Jurkat, Clone E6-1 (cell line): ENCODE measurements around the gene IFI6.
"Not testable (repeated sequence)": the region's sequence is repeated elsewhere in the genome, so short reads cannot be mapped to it uniquely, and the experiment has no call there.

ENCODE experiments used
- DNase-seq: peaks from one replicate; pipeline ENCODE4 v3.0.0-alpha.2; 2011; ENCODE audit warnings: low read depth, low spot score
- H3K4me3 ChIP-seq: 2 replicates; pipeline ENCODE4 v1.5.1; 2011; ENCODE audit warnings: mild to moderate bottlenecking, low read length, control low read depth, moderate library complexity

Gene IFI6

DNA sequence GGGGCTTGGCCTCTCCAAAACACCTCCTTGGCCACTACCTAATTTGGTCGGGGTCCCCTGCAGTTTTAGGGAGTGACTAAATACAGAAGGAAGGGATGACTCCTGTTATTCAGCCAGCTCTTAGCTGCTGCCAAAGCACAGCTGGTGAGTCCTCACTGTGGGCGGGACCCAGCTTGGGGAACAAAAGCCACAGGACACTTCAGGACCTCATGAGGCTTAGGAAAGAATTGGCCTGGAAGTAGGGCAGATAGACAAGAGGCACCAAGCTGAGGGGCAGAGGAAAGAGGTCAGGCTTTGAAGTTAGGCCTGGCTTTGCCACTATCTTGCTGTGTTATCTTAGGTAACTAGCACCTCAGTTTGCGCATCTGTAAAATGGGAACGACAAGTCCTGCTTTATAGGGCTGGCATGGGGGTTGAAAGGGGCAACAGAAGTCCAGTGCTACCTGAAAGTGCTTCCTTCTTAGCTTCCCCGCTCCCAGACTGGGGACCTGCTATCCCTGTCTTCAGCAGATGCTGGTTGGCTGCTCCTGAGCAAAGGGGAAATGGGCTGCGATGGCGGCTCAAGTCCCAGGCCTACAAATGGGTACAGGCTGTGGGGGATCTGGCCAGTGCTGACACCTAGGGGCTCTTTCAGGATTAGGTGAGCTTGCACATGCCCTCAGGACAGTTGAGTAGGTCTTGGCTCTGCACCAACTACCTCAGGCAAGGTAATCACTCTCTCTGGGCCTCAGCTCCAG, 15.7 kb downstream of the IFI6 start:
- H3K4me3 ChIP-seq, result no peak overlapping the region
- DNase-seq, result no peak

DNA sequence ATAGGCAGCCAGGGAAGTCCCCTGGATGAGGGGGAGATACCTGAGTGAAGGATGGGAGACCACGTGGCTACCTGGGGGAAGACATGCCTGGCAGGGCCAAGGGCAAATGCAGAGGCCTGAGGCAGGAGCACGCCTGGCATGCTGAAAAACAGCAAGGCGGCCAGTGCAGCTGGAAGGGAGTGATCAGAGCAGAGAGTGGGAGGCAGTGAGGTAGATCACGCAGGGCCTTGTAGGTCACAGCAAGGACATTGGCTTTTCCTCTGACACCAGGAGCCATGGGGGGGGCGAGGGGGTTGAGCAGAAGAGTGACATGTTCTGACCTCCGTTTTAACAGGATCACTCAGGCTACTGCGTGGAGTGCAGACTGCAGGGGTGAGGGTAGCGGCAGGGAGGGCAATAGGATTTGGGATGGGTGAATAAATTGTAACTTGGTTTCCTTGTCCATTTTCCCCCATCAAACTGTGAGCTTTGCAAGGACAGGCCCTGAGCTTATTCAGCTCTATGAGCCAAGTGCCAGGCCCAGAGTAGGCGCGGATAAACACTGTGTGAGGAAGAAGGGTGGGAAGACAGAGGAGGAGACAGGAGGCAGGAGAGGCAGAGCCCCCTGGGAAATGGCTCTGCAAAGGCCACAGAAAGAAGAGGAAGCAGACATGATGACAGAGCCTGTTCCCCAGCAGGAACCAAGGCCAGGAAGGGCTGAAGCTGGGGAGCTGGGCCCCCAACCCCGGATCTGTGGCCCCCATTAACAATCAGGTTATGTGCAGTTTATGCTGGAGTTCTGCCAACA, 16.6 kb downstream of the IFI6 start:
- no peak for DNase-seq
- no peak overlapping the region for H3K4me3 ChIP-seq

DNA sequence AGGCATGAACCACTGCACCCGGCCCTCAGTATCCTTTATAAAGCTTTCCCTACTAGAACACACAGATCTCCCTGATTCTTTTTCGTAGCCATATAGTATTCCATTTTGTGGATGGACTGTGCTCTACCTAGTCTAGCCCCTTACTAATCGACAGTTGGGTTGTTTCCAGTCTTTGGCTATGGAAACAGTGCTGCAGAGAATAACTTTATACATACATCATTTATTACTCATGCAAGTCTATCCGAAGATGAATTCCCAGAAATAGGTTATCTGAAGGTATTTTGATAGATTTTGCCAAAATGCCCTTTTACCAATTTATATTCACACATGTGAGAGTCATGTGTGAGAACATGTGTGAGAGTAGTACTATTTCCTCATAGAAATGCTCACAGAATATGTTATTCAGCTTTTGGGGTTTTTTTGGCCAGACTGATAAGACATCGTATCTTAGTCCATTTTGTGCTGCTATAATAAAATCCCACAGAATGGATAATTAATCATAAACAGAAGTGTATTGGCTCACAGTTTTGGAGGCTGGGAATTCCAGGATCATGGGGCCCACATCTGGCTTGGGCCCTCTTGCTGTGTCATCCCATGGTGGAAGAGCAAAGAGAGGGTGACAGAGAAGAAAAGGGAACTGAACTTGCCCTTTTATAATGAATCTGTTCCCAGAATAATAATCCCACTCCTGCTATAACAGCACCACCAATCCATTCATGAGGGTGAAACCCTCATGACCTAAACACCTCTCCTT, 19.7 kb downstream of the IFI6 start:
- H3K4me3 ChIP-seq, result no peak overlapping the region
- no peak for DNase-seq

DNA sequence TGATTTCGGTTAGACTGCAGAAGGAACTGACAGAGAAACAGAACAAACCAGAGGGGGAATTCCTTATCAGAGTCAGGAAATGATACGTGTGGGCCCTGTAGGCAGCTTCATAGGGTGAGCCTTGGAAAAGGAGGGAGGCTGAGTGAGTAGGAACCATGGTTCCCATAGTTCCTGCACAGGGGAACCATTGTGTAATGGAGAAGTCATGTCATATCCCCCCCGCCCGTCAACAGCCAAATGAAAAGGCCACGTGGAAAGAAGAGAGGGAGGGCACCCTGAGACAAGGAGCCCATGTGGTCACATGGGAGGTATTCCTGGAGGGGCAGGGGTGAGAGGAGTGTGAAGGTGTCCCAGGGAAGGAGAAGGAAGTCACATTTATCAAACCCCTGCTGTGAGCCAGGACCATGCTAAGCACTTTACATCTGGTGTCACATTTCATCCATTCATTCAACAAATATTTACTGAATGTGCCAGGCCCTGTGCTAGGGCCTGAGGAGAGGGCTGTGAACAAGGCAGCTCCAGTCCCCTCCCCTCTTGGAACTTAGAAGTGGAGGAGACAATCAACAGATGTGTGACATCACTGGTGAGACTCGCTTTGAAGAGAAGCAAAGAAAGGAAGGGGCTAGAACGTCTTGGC, 21.3 kb downstream of the IFI6 start:
- no peak overlapping the region for H3K4me3 ChIP-seq
- no peak for DNase-seq

DNA sequence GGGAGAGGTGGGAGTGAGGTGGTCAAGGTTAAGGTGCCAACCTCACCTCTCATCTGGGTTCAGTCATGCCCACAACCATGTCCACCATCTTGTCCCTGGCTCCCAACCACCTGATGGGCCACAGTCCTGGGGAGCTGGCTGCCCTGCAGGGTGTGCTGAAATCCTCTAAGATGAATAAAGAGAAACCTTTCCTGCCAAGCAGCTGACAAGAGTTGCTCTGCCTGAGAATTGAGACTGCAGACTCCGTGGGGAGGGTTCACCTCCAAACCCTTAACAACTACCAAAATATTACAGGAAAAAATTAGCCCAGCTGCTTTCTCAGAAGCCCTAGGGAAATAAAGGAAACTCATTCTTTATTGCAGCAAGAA, 21.8 kb downstream of the IFI6 start:
- DNase-seq, result no peak
- H3K4me3 ChIP-seq, result no peak overlapping the region

DNA sequence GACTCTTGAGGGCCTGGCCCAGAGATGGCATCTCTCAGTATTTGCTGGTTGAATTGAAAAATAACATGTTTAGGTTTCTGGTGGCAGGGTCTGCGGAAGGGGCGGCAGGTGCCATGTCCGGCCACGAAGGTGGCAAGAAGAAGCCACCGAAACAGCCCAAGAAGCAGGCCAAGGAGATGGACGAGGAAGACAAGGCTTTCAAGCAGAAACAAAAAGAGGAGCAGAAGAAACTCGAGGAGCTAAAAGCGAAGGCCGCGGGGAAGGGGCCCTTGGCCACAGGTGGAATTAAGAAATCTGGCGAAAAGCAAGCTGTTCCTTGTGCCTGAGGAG, 22.7 kb downstream of the IFI6 start:
- DNase-seq, result no peak
- no peak overlapping the region for H3K4me3 ChIP-seq

DNA sequence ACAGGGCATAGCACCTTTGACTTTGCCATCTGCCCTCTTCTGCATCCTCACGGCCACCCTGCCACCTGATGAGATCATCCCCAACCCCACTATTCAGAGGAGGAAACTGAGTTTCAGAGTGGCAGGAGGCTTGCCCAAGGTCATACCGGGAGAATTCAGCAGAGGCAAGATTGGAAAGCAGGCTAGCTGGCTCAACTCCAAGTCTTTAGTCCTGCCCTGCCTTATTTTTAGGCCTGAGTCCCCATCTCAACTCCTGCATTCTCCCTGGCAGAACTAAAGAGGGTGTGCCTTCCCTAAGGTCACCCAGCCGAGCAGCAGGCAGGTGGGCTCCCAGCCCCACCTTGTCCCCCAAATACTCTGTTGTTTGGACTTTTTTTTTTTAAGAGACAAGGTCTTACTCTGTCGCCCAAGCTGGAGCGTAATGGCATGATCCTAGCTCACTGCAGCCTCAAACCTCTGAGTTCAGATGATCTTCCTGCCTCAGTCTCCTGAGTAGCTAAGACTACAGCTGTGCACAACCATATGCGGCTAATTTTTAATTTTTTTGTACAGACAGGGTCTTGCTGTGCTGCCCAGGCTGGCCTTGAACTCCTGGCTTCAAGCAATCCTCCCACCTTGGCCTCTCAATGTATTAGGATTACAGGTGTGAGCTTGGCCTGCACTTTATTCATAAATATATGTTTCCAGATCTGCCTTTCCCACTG, 23.2 kb downstream of the IFI6 start:
- DNase-seq, result no peak
- H3K4me3 ChIP-seq, result no peak overlapping the region

DNA sequence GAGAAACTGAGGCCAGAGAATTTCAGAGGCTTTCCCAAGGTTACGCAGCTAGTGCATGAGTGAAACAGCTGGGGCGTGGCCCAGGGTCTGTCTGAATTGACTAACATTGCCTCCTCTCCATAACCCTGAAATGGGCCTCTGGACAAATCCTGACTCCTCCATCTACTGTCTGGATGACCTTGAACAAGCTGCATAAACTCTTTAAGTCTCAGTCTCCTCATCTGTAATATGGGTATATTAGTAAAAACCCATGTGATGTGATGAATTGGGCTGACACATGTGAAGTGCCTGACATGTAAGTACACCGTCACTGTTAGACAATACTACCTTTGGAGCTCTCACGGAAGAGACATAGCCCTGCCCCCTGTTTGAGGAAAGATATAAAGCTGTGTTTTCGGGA, 24.7 kb downstream of the IFI6 start:
- no peak for DNase-seq
- H3K4me3 ChIP-seq, result no peak overlapping the region

DNA sequence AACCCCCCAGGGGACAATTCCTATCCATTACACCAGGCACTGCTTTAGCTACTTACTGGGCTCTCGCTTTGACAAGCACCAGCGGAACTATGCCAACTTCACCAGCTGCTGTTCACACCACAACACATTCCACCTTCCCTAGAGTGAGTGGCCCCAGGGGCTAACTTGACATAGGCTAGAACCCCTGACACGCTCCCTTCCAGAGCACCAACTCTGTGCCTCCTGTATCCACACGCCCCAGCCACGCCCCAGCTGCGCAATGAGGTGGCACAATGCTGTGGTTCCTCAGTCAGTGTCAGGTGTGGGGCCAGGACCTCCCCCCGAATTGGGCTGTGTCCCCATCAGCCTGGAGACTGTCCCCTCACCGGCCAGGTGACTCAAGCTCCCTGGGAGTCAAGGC, 25.3 kb downstream of the IFI6 start:
- no peak for DNase-seq
- no peak overlapping the region for H3K4me3 ChIP-seq

DNA sequence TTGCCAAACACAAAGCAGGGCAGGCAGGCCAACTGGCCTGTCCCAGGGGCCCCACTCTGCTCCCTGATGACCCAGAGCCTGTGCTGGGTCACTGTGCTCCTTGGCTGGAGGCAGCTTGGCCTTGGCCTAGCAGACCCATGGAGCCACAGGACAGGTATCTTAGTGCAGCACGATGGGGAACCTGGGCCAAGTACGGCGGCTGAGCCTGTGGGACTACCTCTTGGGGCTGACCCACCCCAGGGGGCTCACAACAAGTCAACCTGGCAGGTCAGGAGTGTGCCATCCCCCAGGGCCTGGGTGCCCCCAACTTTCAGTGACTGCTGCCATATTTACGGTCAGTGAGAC, 26.9 kb downstream of the IFI6 start:
- no peak for DNase-seq
- no peak overlapping the region for H3K4me3 ChIP-seq

DNA sequence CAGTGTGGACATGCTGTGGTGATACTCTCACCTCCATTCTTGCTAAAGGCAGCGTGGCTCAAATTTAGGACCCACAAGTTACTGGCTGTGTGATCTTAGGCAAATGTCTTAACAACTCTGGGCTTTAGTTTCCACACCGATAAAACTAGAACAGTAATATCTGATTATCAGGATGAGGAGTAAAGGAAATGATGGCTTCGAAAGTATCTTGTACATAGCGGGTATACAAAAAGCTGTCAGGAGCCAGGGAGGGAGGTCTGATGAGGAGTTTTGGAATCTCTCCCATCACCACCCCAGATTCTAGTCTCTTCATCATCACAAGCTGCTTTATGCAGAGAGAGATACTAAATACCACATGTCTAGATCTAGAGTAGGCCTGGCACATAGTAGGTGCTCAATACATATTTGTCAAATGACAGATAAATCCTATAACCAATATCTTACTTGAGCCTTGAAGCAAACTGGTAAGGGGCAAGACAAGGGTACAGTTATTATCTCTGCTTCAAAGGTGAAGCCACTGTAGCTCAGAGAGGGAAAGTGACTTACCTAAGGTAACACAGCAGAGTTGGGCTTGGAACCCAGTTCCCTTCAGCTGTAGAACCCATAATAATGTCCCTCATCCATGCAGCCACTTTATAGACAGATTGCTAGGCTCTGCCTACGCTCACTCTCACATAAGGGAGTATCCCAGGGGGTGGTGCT, 27.5 kb downstream of the IFI6 start:
- no peak overlapping the region for H3K4me3 ChIP-seq
- DNase-seq, result no peak

DNA sequence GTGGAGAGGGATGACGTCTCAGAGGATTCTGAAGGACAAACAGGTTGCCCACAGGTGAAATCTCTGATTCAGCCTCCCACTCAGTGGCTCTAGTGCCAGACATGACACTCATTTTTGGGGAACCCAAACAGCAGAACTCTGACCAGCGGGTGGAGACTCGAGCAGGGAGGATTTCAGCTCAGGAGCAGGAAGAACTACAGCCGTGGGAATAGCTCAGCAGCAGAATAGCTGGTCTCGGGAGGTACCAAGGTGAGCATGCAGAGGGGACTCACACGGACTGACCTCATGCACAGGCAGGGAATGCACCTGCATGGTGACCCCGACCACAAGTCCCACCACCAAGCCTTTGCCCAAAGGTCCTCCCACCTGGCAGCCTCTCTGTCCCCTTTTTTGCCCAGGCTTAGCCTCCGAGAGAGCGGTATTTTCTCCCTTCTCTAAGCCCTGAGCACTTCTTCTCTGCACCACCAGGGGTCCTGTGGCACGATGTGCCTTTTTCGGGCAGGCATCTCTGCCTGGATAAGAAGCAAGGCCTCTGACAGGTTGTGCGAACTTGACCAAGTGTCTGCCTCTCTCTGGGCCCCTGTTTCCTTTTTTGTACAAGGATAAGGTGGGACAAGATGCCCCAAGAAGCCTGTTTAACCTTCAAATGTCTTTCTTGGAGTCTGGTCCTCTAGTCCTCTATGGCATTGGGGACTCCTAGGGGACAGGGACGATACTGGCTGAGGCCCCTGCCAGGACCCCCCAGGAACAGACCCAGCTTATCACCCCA, 28.2 kb downstream of the IFI6 start:
- DNase-seq, result peak; percentile 68
- no peak overlapping the region for H3K4me3 ChIP-seq

DNA sequence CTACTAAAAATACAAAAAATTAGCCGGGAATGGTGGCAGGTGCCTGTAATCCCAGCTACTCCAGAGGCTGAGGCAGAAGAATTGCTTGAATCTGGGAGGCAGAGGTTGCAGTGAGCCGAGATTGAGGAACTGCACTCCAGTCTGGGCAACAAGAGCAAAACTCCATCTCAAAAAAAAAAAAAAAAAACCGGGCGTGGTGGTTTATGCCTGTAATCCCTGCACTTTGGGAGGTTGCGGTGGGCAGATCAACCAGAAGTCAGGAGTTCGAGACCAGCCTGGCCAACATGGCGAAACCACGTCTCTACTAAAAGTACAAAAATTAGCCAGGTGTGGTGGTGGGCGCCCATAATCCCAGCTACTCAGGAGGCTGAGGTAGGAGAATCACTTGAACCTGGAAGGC, 31.5 kb downstream of the IFI6 start:
- H3K4me3 ChIP-seq, DNase-seq: not testable (repeated sequence)

DNA sequence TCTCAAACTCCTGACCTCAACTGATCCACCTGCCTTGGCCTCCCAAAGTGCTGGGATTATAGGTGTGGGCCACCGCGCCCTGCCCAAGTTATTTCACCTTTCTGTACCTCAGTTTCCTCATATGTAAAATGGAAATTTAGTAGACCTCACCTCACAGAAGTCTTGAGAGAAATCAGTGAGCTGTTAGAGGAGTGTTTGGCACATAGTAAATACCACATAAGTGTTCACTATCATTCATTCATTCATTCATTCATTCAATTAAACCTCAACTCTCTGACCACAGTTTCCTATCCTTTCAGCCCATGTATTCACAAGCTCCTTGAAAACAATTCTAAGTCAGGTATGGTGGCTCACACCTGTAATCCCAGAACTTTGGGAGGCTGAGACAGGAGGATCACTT, 33.2 kb downstream of the IFI6 start:
- no peak for DNase-seq
- H3K4me3 ChIP-seq, result no peak overlapping the region

DNA sequence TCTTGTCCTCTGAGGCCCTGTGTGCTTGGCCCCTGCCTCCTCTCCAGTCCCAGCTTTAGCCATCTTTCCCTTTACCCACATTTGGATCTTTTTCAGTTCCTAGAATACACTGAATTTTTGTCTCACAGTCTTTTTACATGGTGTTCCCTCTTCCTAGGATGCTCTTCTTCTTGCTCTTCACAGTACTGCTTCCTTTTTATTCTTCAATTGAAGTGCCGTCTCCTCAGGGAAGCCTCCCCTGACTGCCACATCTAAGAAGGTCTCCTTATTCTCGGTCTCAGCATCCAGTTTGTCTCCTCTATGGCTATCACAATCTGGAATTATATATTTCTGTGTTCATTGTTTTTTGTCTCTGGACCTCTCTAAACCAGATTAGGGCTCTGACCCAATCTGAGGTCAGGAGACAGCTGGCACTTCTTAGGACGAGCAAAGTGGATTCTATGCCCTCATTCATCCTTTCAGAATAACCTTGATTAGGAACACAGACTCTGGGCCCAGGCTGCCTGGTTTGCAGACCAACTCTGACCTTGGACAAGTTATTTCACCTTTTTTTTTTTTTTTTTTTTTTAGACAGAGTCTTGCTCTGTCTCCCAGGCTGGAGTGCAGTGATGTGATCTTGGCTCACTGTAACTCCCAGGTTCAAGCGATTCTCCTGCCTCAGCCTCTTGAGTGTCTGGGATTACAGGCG, 33.8 kb downstream of the IFI6 start:
- DNase-seq, result no peak
- no peak overlapping the region for H3K4me3 ChIP-seq

DNA sequence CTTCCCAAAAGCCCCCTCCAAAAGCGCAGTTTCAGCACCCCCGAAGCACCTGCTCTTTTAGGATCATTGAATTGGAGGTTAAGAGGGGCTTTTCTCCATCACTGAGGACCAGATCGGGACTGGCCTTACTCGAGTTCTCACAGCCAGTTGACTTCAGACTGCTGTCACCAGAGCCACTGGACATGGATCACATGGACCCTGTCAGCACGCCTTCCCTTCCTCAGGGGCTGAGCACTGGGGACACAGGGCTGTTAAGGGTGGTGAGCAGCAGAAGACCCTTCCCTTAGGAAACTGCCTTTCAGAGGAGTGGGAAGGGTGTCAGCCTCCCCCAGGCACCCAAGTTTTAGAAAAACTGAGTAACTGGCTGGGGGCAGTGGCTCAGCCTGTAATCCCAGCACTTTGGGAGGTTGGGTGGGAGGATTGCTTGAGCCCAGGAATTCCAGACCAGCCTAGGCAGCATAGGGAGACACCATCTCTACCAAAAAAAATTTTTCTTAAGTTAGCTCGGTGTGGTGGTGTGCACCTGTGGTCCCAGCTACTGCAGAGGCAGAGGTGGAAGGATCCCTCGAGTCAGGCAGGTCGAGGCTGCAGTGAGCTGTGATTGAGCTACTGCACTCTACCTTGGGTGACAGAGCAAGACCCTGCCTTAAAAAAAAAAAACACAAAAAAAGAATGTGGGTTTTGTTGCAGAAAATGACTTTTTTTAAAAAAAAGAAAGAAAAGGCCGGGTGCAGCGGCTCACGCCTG, 36.4 kb downstream of the IFI6 start:
- no peak overlapping the region for H3K4me3 ChIP-seq
- no peak for DNase-seq

DNA sequence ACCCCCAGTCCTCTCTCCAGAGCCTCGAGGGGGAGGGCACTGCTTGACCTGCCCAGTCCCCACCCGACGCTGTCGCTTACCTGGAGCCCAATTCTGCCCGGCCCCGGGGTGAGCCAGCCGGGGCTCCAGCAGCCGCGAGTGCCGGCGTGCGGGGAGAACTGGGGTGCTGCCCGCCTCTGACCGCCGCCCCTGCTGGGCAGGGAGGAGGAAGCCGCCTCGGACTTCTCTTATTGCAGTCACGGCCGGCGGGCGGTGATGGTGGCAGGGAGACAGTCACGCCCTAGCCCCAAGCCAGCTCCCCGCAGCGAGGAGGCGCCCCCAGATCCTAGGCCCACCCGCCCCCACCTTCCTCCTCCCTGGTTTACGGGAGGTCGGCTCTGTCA, 37.0 kb downstream of the IFI6 start, which contains the start of gene FGR:
TSS of gene FGR (minus strand) at position 201 of the 383 bp plus-strand sequence. CDS start 11,269 bp downstream, outside the sequence.
- no peak for DNase-seq
- peak within 1 kb of the TSS; percentile 55 for H3K4me3 ChIP-seq
